ENCODE results near the gene ACTL10.

DNA sequence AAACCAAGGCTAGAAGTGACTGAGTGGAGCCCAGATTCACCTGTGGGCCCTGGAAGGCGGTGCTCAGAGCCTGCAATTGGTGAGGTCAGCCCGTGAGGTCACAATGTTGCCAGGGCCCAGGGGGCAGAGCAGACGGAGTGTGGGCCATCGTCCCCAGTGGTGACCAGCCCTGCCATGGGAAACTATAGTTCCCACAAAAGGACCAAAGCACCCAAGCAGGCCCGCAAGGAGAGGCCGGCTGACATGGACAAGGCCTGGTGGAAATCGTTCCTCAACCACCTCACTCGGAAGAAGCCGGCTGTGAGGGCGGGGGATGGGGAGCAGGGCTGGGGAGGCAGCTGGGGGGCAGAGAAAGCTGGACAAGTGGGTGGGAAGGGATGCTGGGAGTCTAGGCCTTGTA is 4.6 kb upstream of the ACTL10 start, which contains the start of gene C20orf144:
- TF ChIP-seq, protein P1, sequence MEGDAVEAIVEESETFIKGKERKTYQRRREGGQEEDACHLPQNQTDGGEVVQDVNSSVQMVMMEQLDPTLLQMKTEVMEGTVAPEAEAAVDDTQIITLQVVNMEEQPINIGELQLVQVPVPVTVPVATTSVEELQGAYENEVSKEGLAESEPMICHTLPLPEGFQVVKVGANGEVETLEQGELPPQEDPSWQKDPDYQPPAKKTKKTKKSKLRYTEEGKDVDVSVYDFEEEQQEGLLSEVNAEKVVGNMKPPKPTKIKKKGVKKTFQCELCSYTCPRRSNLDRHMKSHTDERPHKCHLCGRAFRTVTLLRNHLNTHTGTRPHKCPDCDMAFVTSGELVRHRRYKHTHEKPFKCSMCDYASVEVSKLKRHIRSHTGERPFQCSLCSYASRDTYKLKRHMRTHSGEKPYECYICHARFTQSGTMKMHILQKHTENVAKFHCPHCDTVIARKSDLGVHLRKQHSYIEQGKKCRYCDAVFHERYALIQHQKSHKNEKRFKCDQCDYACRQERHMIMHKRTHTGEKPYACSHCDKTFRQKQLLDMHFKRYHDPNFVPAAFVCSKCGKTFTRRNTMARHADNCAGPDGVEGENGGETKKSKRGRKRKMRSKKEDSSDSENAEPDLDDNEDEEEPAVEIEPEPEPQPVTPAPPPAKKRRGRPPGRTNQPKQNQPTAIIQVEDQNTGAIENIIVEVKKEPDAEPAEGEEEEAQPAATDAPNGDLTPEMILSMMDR (IDR thresholded peaks at IDR 0.05) = no peak
- TF ChIP-seq POLR2A (IDR thresholded peaks at IDR 0.05) = no peak
